Measurements from ENCODE around the gene AGO3. TPM values are rescaled to one million over a fixed set of nuclear protein-coding genes. Genes with fewer than 3 reads are reported as not detected.
A peak's percentile ranks its signal among the peaks of the same experiment; 100 is the strongest.

AGO3 gene
- total RNA-seq, 2 donors from 2014 or later = 19.4 to 32.7 TPM

- Histone ChIP-seq H3K4me1 (replicated peaks) (peaks cover 6% of the 10 kb centered on the region), H3K27me3 (replicated peaks; ENCODE audit: insufficient read depth) (no peaks in the 10 kb centered on the region), H3K4me3 (no peak overlapping the region), H3K27ac (no peak overlapping the region), H3K9me3 (no peaks in the 10 kb centered on the region), H3K36me3 (no peaks in the 10 kb centered on the region)
- TF ChIP-seq POLR2AphosphoS5 (IDR thresholded peaks at IDR 0.05) (no peak), POLR2A (IDR thresholded peaks at IDR 0.05) (no peak), CTCF (IDR thresholded peaks at IDR 0.05) (no peak)
- DNase-seq (ENCODE audit: low spot score) = no peak
- 87% methylated on average over 13 of the region's 13 CpGs for WGBS
- intact Hi-C loops (cut with DNase I) = no loop called here
These were observed 152.3 kb downstream of the AGO3 start for GRCh38 chr1:36083219-36083618.

GRCh38 chr1:36083635-36084496 is 153.0 kb downstream of the AGO3 start, which contains the start of gene TEKT2:
TSS of gene TEKT2 (plus strand) at chr1:36084094. CDS start at chr1:36084922, 828 bp downstream.
- intact Hi-C loops (cut with DNase I) = no loop called here
- Histone ChIP-seq H3K4me1 (replicated peaks) (peaks cover 6% of the 10 kb centered on the region), H3K27me3 (replicated peaks; ENCODE audit: insufficient read depth) (no peaks in the 10 kb centered on the region), H3K36me3 (no peaks in the 10 kb centered on the region), H3K27ac (peak within 1 kb of the TSS; percentile 9 to 12), H3K4me3 (peak within 1 kb of the TSS; percentile 36 to 47), H3K9me3 (no peaks in the 10 kb centered on the region)
- 14% methylated on average over 55 of the region's 59 CpGs for WGBS
- DNase-seq (ENCODE audit: low spot score) = no peak
- TF ChIP-seq POLR2A (IDR thresholded peaks at IDR 0.05) (no peak), POLR2AphosphoS5 (IDR thresholded peaks at IDR 0.05) (no peak), CTCF (IDR thresholded peaks at IDR 0.05) (no peak)

- DNase-seq (ENCODE audit: low spot score) = no peak
- Histone ChIP-seq H3K4me3 (peak overlapping the region; percentile 36 to 47), H3K27me3 (replicated peaks; ENCODE audit: insufficient read depth) (no peaks in the 10 kb centered on the region), H3K27ac (peak overlapping the region; percentile 9 to 12), H3K36me3 (no peaks in the 10 kb centered on the region), H3K4me1 (replicated peaks) (peaks cover 9% of the 10 kb centered on the region), H3K9me3 (no peaks in the 10 kb centered on the region)
- intact Hi-C loops (cut with DNase I) = loop anchor here (5.0 kb wide), 1 partner anchor 202 kb away; the partner anchor contains the start of gene AGO1
- TF ChIP-seq CTCF (IDR thresholded peaks at IDR 0.05) = no peak
- no peak for TF ChIP-seq POLR2AphosphoS5 (IDR thresholded peaks at IDR 0.05)
- no peak for TF ChIP-seq POLR2A (IDR thresholded peaks at IDR 0.05)
- 41% methylated on average over 19 of the region's 19 CpGs for WGBS
These were observed 153.7 kb downstream of the AGO3 start for GRCh38 chr1:36084497-36085115.

GRCh38 chr1:36085126-36085525 is 154.2 kb downstream of the AGO3 start:
- Histone ChIP-seq H3K4me3 (no peak overlapping the region), H3K36me3 (no peaks in the 10 kb centered on the region), H3K27me3 (replicated peaks; ENCODE audit: insufficient read depth) (no peaks in the 10 kb centered on the region), H3K4me1 (replicated peaks) (peaks cover 13% of the 10 kb centered on the region), H3K9me3 (no peaks in the 10 kb centered on the region), H3K27ac (no peak overlapping the region)
- no peak for DNase-seq (ENCODE audit: low spot score)
- 82% methylated on average over 9 of the region's 9 CpGs for WGBS
- intact Hi-C loops (cut with DNase I) = loop anchor here (5.0 kb wide), 1 partner anchor 203 kb away; the partner anchor contains the start of gene AGO1
- TF ChIP-seq POLR2A (IDR thresholded peaks at IDR 0.05) = no peak
- no peak for TF ChIP-seq POLR2AphosphoS5 (IDR thresholded peaks at IDR 0.05)
- TF ChIP-seq CTCF (IDR thresholded peaks at IDR 0.05) = no peak
